HG02610 (cell line): Measurements from ENCODE around the gene ZNF277.

Experiments used
- ATAC-seq: cut with Tn5 transposase; IDR thresholded peaks from one replicate; pipeline ENCODE4 v1.9.1; 2021; ENCODE audit warnings: mild to moderate bottlenecking, moderate library complexity; ENCODE audit not compliant: unreplicated experiment

The ZNF277 gene

DNA sequence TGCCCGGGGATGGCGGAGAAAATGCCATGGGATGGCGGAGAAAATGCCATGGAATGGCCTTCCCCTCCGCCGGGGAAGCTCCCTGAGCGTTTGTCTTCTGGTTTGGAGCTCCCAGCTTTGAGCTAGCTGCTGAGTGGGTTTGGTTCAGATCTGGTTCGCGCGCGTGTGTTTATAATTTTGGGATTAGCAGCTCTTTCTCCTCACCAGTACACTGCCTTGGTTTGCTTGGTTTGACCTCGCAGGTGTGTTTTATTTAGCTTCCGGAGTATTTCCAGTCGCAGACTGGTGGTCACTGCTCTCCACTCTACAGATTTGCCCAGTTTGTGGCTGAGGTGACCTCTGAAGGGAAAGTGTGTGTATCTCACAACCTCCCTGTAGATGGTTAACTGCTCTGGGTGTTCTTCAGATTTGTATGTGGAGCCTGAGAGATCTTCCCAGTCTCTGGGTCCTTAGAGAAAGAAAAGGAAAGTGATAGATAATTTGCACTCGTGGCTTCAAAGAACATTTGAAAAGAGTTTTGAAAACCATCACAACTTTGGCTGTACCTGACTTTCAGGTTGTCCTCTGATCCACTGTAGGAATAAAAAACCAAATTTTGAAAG lies 597 bp downstream of the ZNF277 start:
- ATAC-seq = no peak

- no peak for ATAC-seq
These were observed 1.3 kb downstream of the ZNF277 start for GRCh38 chr7:112207765-112208164.

DNA sequence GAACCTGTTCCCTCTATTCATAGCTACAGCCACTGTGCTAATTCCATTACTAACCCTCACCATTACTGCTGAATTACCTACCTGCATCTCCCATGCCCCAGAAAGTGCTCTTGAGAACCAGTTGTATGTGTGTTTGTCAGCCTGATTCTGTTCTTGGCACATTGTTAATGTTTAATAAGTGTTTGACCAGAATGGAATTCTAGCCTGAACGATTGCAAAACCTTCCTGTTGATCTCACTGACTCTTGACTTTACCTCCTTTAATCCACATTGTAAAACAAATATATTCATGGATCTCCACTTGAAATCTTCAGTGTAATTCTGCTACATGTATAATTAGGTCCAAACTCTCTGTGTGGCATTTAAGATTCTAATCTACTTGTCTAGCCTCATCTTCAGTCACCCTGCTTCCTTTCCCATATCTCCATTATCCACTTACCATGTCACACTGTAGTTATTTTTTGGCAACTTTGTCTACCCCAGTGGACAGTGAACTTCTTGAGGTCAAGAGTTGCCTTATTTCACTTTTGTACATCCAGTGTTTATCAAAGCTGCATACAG lies 4.9 kb downstream of the ZNF277 start:
- ATAC-seq = no peak

DNA sequence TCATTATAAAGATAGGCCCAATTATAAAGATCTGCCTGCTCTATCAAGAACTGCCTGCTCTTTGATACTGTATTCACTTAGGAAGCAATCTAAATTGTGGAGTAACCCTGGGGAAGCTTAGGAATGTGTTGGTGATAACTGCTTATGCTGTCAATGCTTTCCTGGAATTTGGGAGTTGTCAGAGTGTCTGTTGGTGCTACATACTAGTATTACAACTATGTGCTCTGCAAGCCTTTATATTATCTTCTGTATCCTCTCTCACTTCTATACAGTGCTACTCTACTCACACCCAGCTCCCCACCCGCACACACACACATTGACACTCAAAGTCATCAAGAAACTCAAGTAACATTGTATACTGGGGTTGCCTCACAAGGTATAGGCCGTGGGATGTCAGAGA lies 6.1 kb downstream of the ZNF277 start:
- ATAC-seq = no peak

DNA sequence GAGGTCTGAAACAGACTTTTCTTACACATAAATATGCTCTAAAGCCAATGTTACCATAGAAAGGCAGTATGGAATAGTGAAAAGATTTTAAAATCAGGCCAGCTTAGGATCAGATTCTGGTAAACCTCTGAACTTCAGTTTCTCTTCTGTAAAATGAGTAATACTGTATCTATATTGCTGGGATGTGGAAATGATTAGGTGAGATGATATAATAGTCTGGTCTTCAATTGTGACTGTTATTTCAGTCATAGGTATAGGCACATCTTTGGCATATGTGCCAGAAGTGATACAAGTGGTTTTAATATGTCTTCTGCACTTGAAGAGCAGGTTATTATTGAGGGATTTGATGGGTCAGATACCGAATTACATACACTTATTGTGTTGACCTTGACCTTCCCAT lies 7.2 kb downstream of the ZNF277 start:
- peak; percentile 47 for ATAC-seq

- ATAC-seq = no peak
These were observed 7.8 kb downstream of the ZNF277 start for GRCh38 chr7:112214268-112214667.

DNA sequence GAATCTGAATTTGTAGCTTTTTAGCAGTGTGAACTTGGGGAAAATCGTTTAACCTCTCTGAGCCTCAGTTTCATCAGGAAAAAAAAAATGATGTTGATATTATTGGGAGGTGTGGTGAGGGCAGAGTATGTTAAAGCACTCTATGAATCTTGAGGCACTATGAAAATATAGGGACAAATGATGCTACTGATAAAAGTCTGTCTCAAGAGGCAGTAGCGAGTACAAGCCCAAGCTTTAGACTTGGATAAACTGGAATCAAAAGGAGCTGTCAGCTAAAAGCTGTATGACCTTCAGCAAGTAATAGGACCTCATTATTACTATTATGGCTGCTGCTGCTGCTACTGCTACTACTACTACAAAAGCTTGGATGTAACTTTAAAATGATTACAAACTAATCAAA lies 8.4 kb downstream of the ZNF277 start:
- ATAC-seq = no peak

- ATAC-seq = no peak
These were observed 9.3 kb downstream of the ZNF277 start for GRCh38 chr7:112215787-112216186.

DNA sequence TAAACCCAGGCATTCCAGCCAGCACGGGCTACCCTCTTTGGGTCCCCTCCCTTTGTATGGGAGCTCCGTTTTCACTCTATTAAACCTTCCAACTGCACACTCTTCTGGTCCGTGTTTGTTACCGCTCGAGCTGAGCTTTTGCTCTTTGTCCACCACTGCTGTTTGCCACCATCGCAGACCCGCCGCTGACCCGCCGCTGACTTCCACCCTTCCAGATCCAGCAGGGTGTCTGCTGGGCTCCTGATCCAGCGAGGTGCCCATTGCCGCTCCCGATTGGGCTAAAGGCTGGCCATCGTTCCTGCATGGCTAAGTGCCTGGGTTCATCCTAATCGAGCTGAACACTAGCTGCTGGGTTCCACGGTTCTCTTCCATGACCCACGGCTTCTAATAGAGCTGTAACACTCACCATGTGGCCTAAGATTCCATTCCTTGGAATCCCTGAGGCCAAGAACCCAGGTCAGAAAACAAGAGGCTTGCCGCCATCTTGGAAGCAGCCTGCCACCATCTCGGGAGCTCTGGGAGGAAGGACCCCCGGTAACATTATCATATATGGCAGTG lies 14.5 kb downstream of the ZNF277 start:
- no peak for ATAC-seq

DNA sequence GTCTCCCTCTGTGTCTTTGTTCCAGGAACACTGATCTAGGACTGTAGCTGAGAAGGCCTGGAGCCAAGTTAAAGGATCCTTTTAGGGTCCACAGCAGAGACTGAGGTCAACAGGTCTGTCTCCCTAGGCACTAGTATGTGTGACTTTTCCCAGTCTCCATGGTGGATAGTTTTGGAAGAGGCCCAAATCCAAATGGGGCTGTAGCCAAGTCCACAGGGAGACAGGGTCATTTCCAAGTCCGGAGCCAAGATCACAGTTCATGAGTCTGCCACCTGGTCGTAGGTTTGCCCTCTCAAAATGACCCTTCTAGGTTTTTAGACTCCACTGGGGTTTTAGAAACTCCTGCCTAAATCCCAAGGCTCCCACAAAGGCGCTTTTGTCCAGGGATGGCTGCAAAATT lies 16.8 kb downstream of the ZNF277 start:
- no peak for ATAC-seq

- no peak for ATAC-seq
These were observed 17.7 kb downstream of the ZNF277 start for GRCh38 chr7:112224186-112224585.

- ATAC-seq = no peak
These were observed 18.5 kb downstream of the ZNF277 start for GRCh38 chr7:112225006-112225405.

DNA sequence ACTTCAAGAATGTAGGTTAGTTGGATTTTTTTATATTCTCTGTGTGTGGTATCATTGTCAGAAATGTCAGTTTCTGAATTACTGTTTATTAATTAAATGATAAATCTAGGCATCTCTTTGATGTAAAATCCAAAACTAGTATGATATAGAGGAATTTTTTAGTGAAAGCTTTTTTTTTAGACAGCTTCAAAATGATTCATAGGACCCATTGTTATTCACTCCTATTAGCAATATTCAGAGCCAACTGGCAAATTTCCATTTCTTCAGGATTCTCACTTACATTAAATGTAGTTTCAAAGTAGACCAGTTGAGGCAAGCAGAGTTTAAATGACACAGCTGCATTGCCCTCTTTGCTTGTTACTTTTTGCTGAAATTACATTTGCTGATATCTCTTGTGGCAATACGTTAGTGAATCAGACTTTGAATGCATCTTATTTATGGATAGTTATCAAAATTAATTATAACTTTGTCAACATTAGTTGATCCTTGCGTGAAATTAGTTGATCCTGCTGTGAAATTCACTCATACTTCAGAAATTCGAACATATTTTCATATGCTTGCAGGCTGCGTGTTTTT lies 20.3 kb downstream of the ZNF277 start:
- no peak for ATAC-seq

DNA sequence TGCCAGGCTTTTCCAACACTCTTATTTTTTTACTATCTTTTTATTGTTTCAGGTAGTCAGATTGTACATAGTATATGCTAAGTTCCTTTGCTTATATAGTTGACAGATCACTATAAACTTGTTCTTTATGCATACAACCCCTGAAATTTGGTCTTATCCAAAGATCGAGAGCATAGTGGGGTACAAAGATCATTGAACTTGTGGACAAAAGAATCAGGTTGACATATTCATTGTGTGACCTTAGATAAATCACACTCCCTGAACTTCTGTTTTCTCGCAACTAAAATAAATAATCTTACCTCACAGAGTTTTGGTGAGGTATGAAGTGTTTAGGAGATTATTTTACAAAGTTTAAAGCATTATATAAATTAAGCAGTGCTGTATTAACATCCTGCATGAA lies 22.1 kb downstream of the ZNF277 start:
- ATAC-seq = no peak

DNA sequence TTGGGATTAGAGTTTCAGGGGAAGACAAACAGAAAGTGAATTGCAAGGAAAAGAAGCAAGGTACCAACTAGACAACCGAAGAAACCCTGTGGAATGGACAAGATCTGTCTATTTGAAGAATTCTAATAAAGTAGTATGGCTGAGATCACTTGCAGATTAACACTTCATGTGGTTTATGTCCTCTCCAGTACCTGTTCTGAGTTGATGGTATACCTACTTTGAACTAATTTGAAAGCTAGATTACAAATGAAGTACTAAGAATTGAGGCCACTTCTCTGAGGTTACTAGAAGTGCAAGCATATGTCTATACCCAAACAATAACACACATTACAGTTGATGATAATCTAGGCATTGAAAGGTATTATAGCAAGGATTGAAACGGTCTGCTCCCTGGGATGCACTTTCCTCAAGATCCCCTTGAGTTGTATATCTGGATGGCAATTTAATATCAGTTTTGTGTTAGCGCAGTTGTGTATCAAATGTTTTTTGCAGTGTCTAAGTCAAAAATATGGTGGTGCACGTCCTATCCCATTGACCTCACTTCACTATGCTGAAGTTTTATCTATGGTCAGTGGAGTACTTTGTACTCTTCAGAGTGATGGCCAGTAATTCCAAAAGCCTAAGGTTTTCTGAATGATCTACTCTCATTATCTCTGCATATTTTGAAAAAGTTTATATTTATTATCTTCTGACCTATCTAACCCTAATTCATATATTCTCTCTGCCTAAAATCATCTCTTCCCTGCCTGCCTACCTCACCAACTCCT lies 25.9 kb downstream of the ZNF277 start:
- ATAC-seq = no peak

GRCh38 chr7:112233048-112233697 lies 26.7 kb downstream of the ZNF277 start:
- no peak for ATAC-seq

DNA sequence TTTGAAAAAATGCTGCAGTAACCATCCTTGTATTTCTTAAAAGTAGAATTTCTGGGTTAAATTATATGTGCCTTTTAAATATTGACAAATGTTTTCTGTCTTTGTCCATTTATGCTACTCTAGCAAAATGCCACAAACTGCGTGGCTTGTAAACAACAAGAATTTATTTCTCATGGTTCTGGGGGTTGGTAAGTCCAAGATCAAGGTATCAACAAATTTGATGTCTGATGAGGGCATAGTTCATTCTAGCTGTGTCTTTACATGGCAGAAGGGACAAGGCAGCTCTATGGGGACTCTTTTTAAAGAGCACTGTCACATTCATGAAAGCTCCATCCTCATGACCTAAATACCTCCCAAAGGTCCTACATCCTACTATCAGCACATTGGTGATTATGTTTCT lies 27.7 kb downstream of the ZNF277 start:
- ATAC-seq = no peak

- no peak for ATAC-seq
These were observed 30.1 kb downstream of the ZNF277 start for GRCh38 chr7:112236597-112236996.

- no peak for ATAC-seq
These were observed 31.8 kb downstream of the ZNF277 start for GRCh38 chr7:112238330-112238729.

GRCh38 chr7:112238852-112239610 lies 32.5 kb downstream of the ZNF277 start:
- ATAC-seq = no peak

GRCh38 chr7:112248598-112248997 lies 42.1 kb downstream of the ZNF277 start:
- no peak for ATAC-seq
